Stimulated activated CD4-positive, alpha-beta T cell treated with anti-CD3 and anti-CD28 coated beads, Interleukin-2, amount 100 ng/mL, for 24 hours (primary cell): ENCODE measurements around the gene TPM2.

ENCODE experiments used
- DNase-seq, 2 donors: peaks; one replicate each; pipeline ENCODE4 v3.0.0-alpha.2; 2020

The TPM2 gene

DNA sequence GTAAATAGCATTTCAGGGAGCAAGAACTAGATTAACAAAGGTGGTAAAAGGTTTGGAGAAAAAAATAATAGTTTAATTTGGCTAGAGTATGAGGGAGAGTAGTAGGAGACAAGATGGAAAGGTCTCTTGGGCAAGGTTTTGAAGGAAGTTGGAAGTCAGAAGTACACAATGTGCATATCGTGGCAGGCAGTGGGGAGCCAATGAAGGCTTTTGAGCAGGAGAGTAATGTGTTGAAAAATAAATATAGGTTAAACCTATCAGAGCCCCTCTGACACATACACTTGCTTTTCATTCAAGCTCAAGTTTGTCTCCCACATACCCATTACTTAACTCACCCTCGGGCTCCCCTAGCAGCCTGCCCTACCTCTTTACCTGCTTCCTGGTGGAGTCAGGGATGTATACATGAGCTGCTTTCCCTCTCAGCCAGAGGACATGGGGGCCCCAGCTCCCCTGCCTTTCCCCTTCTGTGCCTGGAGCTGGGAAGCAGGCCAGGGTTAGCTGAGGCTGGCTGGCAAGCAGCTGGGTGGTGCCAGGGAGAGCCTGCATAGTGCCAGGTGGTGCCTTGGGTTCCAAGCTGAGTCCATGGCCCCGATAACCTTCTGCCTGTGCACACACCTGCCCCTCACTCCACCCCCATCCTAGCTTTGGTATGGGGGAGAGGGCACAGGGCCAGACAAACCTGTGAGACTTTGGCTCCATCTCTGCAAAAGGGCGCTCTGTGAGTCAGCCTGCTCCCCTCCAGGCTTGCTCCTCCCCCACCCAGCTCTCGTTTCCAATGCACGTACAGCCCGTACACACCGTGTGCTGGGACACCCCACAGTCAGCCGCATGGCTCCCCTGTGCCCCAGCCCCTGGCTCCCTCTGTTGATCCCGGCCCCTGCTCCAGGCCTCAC is 16.3 kb downstream of the TPM2 start, which contains the start of gene CA9:
CA9 (plus strand) TSS at position 797 of the 893 bp plus-strand sequence; CDS start at position 829, 32 bp downstream.
- DNase-seq, result no peak

DNA sequence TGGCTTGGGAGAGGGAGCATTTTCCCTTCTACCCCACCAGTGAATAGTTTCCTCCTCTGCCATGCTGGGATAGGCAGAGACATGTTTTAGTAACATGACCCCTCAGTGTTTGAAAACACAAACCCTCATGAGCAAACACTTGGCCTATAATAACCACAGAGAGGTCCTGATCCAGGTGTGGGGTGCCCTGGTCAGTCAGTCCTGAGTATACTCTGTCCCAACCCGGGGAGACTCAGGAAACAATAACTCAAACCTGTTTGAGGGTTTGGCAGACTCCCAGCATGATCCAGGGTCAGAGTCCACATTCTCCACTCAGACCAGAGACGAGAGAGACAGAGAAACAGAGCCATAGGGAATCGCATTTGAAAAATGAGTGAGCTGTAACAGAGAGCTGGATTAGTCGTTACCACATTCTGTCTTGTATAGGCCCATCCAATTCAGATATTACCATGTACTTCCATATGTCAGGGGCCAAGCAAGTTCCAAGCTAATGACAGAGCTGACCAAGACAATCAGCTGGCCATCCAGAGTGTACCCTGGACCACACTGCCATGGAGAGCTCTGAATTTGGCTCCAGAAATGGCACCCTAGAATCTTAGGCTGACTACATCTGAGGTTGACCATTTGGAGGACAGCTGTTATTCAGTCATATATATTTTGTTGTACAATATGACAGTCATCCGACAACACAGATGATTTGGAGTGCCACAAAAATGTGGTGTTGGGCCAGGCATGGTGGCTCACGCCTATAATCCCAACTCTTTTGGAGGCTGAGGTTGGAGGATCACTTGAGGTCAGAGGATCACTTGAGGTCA is 20.2 kb downstream of the TPM2 start:
- no peak for DNase-seq

GRCh38 chr9:35667939-35668338 is 21.8 kb downstream of the TPM2 start:
- no peak for DNase-seq

DNA sequence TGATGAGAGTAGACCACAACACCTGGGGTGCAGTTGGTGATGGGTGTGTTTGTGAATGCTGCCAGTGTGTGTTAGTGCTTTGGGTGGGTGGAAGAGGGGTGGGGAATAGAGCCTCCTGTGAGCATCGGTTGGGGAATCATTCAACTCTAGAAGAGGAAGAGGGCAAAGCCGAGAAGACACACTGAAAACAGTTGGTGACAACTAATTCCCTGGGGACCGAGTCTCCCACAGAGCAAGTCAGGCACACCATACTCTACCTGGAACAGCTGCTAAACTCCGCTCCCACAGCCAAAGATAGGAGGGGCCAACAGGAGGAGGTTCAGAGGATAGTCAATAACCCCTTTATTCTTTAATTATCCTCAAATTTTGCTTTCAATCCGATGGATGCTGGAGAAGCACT is 23.2 kb downstream of the TPM2 start:
- no peak for DNase-seq

- DNase-seq, result no peak
Observed at GRCh38 chr9:35666045-35666444, 23.7 kb downstream of the TPM2 start.

DNA sequence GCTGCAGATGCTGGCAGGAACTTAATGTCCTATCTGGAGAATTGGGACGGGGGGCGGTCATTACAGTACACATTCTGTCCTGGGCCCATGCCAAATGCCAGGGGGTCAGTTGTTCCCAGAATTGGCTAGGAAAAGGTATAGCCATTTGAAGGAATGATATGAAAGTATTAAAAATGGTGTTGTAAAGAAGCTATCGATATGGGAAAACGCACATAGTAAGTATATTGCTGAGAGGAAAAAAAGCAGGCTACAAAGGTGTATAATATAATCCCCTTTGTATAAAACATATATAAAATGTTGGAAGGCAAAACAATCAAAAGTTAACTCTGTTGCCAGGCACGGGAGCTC is 24.3 kb downstream of the TPM2 start:
- DNase-seq, result no peak

GRCh38 chr9:35664531-35665470 is 24.9 kb downstream of the TPM2 start, which contains the start of gene ARHGEF39:
TSS of gene ARHGEF39 (minus strand) at chr9:35665195. CDS start at chr9:35665169, 26 bp downstream.
- peak; percentile 74 to 83 for DNase-seq

- no peak for DNase-seq
Observed at GRCh38 chr9:35662437-35662836, 27.3 kb downstream of the TPM2 start.

DNA sequence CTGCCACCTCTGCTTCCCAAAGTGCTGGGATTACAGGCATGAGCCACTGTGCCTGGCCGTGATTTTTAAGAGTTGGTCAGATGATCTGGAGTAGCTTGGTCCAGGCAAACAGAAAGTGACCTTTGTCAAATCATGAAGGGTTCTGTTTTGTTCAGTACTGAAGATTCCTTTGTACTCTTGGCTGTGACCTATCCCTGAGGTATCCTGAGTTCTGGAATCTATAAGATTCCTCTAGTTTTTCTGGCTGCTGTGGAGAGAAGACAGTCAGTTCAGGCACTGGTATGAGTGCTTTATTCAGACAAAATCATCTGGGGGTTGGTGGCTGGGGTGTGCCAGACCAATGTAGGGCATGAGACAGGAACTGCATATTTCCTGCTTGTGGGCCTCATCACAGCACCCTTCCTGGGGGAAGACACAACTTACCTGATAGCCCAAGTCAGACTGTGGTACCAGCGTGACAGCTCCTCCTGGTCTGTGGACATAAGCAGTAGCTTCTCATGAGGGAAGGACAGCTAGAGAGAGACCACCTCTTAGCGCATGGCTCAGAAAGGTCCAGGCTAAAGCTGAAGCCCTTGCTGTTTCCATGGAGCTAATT is 27.9 kb downstream of the TPM2 start:
- DNase-seq, result no peak

- DNase-seq, result no peak
Observed at GRCh38 chr9:35660966-35661415, 28.7 kb downstream of the TPM2 start.

- no peak for DNase-seq
Observed at GRCh38 chr9:35659340-35659739, 30.4 kb downstream of the TPM2 start.

GRCh38 chr9:35658968-35659220 is 30.8 kb downstream of the TPM2 start:
- DNase-seq, result no peak

- DNase-seq, result peak; percentile 83 to 84
Observed at GRCh38 chr9:35658137-35658967, 31.4 kb downstream of the TPM2 start, which contains the start of gene CCDC107. TSS of gene CCDC107 (plus strand) at chr9:35658292. CDS start at chr9:35658380, 88 bp downstream.

GRCh38 chr9:35657546-35658136 is 32.1 kb downstream of the TPM2 start, which contains the start of gene RMRP:
TSS of gene RMRP (minus strand) at chr9:35658019.
- DNase-seq, result peak; percentile 95 to 96

DNA sequence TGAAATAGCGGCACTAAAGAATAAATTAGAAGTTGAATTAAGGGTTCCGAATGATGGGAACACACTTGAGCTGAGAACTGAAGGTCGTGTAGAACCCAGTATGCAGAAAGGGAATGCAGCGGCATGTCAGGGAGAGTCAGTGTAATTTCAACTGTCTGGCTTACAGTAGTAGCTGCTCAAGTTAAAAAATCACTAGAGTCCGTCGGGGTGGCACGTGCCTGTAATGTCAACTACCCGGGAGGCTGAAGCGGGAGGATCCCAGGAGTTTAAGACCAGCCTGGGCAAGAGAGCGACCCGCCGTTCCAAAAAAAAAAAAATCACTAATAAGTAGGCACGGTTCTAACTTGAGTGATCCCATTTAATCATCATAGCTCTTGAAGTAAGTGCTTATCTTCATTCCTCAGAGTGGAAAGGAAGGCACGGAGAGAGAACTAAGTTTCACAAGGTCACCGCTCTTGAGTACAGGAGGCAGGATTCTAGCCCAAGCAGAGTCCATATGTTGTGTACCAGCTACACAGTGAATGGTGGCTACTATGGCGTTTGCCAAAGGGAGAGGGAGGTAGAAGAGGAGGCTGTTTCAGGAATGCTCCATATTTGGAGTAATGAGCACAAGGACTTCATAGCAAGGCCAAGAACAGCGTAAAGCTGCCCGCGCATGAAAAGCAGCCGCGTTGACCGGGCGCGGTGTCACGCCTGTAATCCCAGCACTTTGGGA is 32.7 kb downstream of the TPM2 start:
- no peak for DNase-seq

GRCh38 chr9:35656348-35656747 is 33.4 kb downstream of the TPM2 start:
- DNase-seq, result no peak

DNA sequence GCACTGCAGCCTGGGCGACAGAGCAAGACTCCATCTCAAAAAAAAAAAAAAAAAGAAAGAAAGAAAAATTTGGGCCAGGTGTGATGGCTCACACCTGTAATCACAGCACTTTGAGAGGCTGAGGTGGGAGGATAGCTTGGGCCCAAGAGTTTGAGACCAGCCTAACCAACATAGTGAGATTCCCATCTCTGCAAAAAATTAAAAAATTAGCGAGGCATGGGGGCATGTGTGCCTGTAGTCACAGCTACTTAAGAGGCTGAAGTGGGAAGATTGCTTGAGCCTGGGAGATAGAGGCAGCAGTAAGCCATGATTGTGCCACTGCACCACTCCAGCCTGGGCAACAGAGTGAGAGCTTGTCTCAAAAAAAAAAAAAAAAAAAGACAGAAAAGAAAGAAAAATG is 36.1 kb downstream of the TPM2 start:
- DNase-seq, result no peak

DNA sequence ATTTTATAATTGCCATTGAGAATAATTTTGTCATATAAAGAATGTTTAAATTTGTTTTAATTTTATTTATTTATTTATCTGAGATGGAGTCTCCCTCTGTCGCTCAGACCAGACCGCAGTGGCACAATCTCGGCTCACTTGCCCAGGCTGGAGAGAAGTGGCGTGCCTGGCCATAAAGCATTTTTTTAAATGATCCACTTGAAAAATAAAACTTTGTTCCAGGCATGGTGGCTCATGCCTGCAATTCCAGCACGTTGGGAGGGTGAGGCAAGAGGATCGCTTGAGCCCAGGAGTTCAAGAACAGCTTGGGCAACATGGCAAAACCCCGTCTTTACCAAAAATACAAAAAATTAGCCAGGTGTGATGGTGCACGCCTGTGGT is 36.9 kb downstream of the TPM2 start:
- DNase-seq, result no peak

- no peak for DNase-seq
Observed at GRCh38 chr9:35651956-35652828, 37.5 kb downstream of the TPM2 start.
